HG03457 (cell line): ENCODE results near the gene LDLR.

Source experiments
- ATAC-seq: cut with Tn5 transposase; IDR thresholded peaks from one replicate; pipeline ENCODE4 v1.9.1; 2021; ENCODE audit warnings: moderate number of reproducible peaks; ENCODE audit not compliant: unreplicated experiment

LDLR gene

DNA sequence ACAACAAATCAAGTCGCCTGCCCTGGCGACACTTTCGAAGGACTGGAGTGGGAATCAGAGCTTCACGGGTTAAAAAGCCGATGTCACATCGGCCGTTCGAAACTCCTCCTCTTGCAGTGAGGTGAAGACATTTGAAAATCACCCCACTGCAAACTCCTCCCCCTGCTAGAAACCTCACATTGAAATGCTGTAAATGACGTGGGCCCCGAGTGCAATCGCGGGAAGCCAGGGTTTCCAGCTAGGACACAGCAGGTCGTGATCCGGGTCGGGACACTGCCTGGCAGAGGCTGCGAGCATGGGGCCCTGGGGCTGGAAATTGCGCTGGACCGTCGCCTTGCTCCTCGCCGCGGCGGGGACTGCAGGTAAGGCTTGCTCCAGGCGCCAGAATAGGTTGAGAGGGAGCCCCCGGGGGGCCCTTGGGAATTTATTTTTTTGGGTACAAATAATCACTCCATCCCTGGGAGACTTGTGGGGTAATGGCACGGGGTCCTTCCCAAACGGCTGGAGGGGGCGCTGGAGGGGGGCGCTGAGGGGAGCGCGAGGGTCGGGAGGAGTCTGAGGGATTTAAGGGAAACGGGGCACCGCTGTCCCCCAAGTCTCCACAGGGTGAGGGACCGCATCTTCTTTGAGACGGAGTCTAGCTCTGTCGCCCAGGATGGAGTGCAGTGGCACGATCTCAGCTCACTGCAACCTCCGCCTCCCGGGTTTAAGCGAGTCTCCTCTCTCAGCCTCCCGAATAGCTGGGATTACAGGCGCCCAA lies at the start of gene LDLR:
Gene LDLR, plus strand, starts transcription at position 210 of the 760 bp plus-strand sequence. Its CDS starts 86 bp downstream, at position 296.
- ATAC-seq: no peak

DNA sequence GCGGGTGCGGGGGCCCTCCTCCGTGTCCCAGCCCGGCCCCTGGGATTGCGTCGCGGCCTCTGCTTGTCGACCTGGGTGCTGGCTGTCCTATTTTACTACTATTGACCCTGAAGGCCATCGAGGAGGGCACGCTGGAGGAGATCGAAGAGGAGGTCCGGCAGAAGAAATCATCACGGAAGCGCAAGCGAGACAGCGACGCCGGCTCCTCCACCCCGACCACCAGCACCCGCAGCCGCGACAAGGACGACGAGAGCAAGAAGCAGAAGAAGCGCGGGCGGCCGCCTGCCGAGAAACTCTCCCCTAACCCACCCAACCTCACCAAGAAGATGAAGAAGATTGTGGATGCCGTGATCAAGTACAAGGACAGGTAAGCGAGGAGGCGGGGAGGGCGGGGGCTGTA lies 48.1 kb upstream of the LDLR start:
- ATAC-seq: no peak

GRCh38 chr19:11041966-11042627 lies 47.2 kb upstream of the LDLR start:
- no peak for ATAC-seq

DNA sequence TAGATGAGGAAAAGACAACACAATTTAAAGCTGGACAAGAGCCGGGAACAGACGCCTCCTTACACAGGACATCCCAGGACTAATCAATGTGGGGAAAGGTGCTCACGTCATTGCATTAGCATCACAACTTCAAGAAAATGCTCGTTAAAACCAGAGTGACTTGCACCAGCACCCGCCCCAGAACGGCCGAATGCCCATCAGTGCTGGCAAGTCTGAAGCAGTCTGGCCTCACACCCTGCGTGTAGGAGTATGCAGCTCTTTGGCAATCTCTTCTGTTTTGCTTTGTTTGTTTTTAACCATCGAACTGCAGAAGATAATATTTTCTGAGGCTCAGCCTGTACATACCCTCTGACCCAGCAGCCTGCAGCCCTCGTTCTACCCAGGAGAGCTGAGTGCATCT lies 44.8 kb upstream of the LDLR start:
- no peak for ATAC-seq

DNA sequence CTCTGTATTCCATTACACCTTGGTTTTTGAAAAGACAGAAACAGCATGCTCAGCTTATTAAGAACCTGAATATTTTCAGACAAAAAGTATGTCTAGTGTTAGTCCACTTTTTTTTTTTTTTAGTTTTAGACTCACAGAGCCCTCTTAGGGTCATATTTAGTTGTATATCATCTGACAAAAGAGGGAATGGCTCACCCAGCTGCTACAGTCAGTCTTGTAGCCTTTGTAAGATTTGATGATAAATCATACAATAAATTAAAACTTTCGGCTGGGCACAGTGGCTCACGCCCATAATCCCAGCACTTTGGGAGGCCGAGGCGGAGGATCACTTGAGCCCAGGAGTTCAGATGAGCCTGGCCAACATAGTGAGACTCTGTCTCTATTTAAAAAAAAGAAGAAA lies 43.7 kb upstream of the LDLR start:
- no peak for ATAC-seq

DNA sequence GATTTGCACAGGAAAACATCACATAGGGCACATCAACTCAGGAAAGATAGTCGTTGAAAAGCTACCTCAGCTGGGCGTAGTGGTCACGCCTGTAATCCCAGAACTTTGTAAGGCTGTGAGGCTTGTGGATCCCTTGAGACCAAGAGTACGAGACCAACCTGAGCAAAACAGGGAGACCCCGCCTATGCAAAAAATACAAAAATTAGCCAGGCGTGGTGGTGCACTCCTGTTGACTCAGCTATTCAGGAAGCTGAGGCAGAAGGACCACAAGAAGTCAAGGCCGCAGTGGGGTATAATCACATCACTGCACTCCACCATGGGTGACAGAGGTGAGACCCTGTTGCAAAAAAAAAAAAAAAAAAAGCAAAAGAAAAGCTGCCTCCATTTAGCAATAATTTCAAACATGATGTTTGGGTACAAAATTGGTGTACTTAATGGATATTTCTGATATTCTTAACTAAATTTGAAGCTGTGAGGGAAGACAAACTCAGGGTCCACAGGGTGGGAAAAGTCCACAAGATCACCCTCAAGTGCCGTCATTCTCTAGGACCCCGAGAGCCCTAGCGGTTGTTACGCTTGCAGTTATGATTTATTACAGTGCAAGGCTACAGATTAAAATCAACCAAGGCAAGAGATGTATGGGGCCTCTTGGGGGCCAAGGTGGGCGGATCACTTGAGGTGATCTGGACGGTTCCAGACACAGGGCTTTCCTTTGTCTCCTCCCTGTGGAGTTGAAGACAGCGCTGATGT lies 42.5 kb upstream of the LDLR start:
- ATAC-seq: no peak

DNA sequence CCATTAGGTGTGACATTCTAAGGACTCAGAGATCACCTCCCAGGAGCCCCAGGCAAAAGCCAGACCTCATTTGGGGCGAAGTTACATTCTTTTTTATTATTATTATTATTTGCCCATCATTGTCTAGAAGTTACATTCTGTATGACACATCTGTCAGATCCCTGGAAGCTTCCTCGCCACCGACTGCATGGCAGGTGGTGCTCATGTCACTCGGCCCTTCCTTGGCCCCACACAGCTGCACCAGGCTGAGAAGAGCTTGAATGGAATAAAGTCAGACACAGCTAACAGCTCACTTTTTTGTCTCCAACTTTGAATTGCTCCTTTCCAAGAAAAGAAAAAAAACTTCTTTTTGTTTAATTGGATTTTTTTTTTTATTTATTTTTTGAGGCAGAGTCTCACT lies 41.4 kb upstream of the LDLR start:
- no peak for ATAC-seq

GRCh38 chr19:11050323-11051114 lies 38.7 kb upstream of the LDLR start:
- no peak for ATAC-seq

DNA sequence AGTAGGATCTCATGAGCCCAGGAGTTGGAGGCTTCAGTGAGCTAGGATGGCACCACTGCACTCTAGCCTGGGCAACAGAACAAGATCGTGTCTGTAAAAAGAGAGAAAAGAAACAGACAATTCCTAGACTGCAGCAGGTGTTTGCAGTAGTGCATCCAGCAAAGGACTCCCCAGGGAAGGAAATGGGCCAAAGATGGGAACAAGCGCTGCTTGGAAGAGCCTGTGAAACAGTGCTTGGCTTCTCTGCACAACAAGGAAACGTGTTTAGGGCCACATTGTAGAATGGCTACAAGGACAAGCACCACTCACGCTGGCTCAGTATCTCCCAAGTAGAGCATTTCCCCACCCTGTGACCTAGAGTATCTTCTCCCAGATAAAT lies 35.5 kb upstream of the LDLR start:
- ATAC-seq: no peak

DNA sequence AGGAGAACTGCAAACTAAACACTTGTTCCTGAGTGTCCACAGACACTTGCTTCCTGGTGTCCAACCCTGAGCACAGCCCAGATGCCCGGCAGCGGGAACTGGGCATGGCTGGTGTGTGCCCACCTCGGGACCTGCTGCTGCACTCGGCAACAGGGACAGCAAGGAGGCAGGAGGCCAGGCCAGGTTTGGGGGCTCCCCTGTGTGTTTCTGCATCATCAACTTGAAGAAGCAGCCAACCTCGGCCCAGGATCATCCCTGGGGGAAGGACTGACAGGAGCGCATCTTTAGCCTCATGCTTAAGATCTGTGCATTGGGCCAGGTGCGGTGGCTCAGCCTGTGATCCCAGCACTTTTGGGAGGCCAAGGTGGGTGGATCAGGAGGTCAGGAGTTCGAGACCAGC lies 35.1 kb upstream of the LDLR start:
- ATAC-seq: no peak

DNA sequence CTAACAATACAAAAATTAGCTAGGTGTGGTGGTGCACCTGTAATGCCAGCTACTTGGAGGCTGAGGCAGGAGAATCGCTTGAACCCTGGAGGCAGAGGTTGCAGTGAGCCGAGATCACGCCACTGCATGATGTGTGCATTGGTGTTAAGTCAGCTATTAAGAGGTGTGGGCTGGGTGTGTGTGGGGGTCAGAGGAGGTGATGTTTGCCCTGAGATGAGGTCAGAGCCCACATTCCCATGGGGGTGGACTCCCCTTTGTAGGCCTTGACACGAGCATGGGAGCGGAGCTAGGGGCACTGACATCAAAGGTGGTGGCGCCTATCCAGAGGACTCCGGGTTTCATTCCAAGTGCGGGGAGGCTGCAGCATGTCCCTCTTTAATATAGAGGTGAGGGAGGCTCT lies 34.6 kb upstream of the LDLR start:
- ATAC-seq: no peak

DNA sequence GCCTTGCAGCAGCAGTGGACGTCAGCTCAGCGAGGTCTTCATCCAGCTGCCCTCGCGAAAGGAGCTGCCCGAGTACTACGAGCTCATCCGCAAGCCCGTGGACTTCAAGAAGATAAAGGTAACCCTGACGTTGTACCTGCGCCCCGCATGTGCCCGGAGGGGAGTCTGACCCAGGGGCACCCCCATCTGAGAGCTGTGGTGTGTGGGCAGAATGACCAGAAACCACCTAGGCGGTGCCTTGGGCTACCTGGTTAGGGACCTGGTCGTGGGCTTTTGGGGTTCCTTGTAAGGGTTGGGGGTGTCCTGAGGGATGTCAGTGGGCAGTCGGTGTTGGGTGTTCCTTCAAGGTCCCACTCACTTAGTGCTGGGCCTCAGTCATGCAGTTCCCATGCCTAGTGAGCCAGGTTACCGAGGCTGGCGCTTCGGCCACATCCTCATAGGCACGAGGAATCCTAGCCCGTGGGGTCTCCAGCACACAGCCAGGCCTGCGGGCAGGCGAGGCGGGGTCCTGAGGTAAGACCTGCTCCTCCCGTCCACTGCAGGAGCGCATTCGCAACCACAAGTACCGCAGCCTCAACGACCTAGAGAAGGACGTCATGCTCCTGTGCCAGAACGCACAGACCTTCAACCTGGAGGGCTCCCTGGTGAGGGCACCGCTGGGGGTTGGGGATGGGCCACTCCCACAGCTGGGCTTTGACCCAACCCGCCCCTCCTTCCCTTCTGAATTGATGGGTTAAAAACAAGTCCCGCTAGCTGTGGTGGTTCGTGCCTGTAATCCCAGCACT lies 30.8 kb upstream of the LDLR start:
- ATAC-seq: no peak

- no peak for ATAC-seq
Observed at GRCh38 chr19:11059511-11060358, 29.5 kb upstream of the LDLR start.

DNA sequence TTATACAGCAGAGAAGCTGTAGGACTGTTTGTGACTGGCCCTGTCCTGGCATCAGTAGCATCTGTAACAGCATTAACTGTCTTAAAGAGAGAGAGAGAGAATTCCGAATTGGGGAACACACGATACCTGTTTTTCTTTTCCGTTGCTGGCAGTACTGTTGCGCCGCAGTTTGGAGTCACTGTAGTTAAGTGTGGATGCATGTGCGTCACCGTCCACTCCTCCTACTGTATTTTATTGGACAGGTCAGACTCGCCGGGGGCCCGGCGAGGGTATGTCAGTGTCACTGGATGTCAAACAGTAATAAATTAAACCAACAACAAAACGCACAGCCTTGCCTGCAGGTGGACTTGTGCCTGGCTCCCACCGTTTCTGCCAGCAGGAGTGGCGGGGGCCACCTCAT lies 27.3 kb upstream of the LDLR start:
- ATAC-seq: no peak

- ATAC-seq: no peak
Observed at GRCh38 chr19:11063434-11063833, 25.8 kb upstream of the LDLR start.

GRCh38 chr19:11064831-11065303 lies 24.4 kb upstream of the LDLR start:
- ATAC-seq: no peak

DNA sequence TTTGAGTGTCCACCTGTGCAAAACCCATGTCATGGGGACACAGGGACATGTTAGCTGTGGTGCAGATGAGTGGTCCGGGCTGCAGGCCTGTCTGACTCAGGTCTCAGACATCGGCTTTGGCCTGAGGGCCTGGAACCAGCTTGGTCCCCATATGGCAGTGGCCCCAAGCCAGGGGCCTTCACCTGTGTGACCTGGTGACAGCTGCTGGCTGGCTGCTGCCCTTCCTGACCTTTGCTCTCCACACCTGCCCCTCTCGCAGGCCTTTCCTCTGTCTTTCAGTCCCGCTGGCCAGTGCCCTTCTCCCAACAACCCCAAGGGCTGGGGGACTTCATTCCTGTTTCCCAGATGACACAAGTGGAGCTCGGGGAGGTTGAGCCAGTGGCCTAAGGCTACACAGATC lies 22.9 kb upstream of the LDLR start:
- ATAC-seq: no peak

DNA sequence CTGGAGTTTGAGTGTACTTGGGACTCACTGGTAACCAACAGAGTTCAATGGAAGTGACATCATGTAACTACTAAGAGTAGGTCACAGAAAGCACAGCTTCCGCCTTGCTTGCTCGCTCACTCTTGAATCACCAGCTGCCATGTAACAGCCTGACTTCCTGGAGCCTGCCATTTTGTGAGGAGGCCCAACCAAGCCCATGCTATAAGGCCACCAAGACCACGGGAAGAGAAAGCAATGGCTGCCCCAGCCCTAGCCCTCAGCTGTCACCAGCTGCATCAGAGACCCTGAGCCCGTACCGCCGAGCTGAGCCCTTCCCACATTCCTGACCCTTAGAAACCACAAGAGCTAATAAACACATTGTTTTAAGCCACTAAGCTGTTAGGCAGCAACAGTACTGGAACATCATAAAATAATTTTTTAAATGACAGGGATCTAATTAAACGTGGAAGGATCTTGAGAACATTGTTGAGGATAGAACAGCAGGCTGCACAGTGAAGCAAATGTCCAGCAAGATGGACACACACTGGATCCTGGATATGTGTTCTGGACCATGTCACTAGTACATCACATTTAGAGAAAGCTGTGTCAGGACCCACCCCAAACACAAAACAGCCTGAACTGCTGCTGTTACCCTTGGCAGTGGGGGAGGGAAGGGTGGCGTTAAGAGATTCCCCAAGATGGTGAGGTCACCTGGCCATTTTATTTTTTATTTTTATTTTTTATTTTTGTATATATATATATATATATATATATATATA lies 21.7 kb upstream of the LDLR start:
- ATAC-seq: no peak

DNA sequence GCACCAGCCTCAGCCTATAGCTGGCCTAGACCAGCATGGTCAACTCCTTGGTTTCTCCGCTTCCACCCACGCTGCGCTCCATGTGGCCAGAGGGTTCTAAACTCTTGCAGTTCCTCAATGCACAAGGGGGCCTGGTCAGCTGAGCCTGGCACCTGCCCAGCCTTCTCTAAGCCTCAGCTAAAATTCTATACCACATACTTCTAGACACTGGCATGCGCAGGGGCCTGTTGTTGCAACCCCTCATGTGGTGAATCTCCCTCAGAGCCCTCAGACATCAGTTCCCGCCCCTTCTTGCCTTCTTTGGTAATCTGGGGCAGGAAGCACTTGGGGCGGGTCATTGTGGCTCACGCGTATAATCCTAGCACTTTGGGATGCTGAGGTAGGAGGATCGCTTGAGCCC lies 19.7 kb upstream of the LDLR start:
- ATAC-seq: no peak
